H9 (cell line): ENCODE results near the gene GFI1. TPM values are rescaled to one million over a fixed set of nuclear protein-coding genes. Genes with fewer than 3 reads are reported as not detected.

Experiments
- DNase-seq: peaks from one replicate; pipeline ENCODE4 v3.0.0-alpha.2; 2017
- H2AFZ ChIP-seq: one replicate; pipeline ENCODE4 v1.6.1; 2013; ENCODE audit warnings: mild to moderate bottlenecking, low read length, control low read depth, moderate library complexity
- H2AK5ac ChIP-seq: 2 replicates; pipeline ENCODE4 v1.6.1; 2013; ENCODE audit warnings: low read length, control low read depth, mixed read lengths; ENCODE audit not compliant: insufficient read length
- H2BK120ac ChIP-seq: one replicate; pipeline ENCODE4 v1.6.1; 2013; ENCODE audit warnings: low read depth, mild to moderate bottlenecking, low read length, control low read depth, inconsistent platforms; ENCODE audit not compliant: poor library complexity, severe bottlenecking
- H2BK12ac ChIP-seq: 2 replicates; pipeline ENCODE4 v1.6.1; 2013; ENCODE audit warnings: low read length, control low read depth, mixed read lengths, low read depth; ENCODE audit not compliant: insufficient read length
- H2BK15ac ChIP-seq: 2 replicates; pipeline ENCODE4 v1.6.1; 2013; ENCODE audit warnings: low read depth, low read length, control low read depth
- H2BK20ac ChIP-seq: one replicate; pipeline ENCODE4 v1.6.1; 2013; ENCODE audit warnings: low read depth, mild to moderate bottlenecking, low read length, control low read depth, inconsistent platforms; ENCODE audit not compliant: poor library complexity, severe bottlenecking
- H2BK5ac ChIP-seq: 2 replicates; pipeline ENCODE4 v1.6.1; 2013; ENCODE audit warnings: low read length, control low read depth, mixed read lengths; ENCODE audit not compliant: insufficient read length
- H3K14ac ChIP-seq: 2 replicates; pipeline ENCODE4 v1.6.1; 2013; ENCODE audit warnings: low read length, control low read depth; ENCODE audit not compliant: insufficient read depth
- H3K18ac ChIP-seq: 2 replicates; pipeline ENCODE4 v1.6.1; 2013; ENCODE audit warnings: low read depth, mild to moderate bottlenecking, mixed read lengths, low read length, control low read depth; ENCODE audit not compliant: insufficient read length
- H3K23ac ChIP-seq: 2 replicates; pipeline ENCODE4 v1.6.1; 2013; ENCODE audit warnings: low read length, control low read depth, mixed read lengths, low read depth; ENCODE audit not compliant: insufficient read length
- H3K23me2 ChIP-seq: 2 replicates; pipeline ENCODE4 v1.6.1; 2013; ENCODE audit warnings: low read depth, mild to moderate bottlenecking, mixed read lengths, low read length, control low read depth; ENCODE audit not compliant: insufficient read length, poor library complexity, severe bottlenecking
- H3K27ac ChIP-seq: 2 replicates; pipeline ENCODE4 v1.5.1; 2013; ENCODE audit warnings: low read length, control low read depth, mixed read lengths, low read depth; ENCODE audit not compliant: insufficient read length
- H3K27me3 ChIP-seq: 2 replicates; pipeline ENCODE4 v1.6.1; 2013; ENCODE audit warnings: low read length, control low read depth, inconsistent platforms; ENCODE audit not compliant: insufficient read depth
- H3K4ac ChIP-seq: 2 replicates; pipeline ENCODE4 v1.6.1; 2013; ENCODE audit warnings: low read depth, mild to moderate bottlenecking, control low read depth, inconsistent platforms, low read length, moderate library complexity
- H3K4me1 ChIP-seq: 2 replicates; pipeline ENCODE4 v1.6.1; 2013; ENCODE audit warnings: low read length, control low read depth, inconsistent platforms; ENCODE audit not compliant: insufficient read depth
- H3K4me2 ChIP-seq: 2 replicates; pipeline ENCODE4 v1.6.1; 2013; ENCODE audit warnings: low read length, control low read depth, mixed read lengths; ENCODE audit not compliant: insufficient read length, insufficient read depth
- H3K56ac ChIP-seq: 2 replicates; pipeline ENCODE4 v1.6.1; 2013; ENCODE audit warnings: low read depth, mild to moderate bottlenecking, mixed read lengths, low read length, control low read depth; ENCODE audit not compliant: insufficient read length
- H3K79me1 ChIP-seq: 2 replicates; pipeline ENCODE4 v1.6.1; 2013; ENCODE audit warnings: low read depth, mild to moderate bottlenecking, moderate library complexity, low read length, control low read depth, inconsistent platforms; ENCODE audit not compliant: insufficient read depth, poor library complexity, severe bottlenecking
- H3K79me2 ChIP-seq: 2 replicates; pipeline ENCODE4 v1.6.1; 2013; ENCODE audit warnings: low read length, control low read depth, inconsistent platforms; ENCODE audit not compliant: insufficient read depth
- H3K9ac ChIP-seq: 2 replicates; pipeline ENCODE4 v1.6.1; 2013; ENCODE audit warnings: low read length, control low read depth, mixed read lengths; ENCODE audit not compliant: insufficient read length; ENCODE audit errors: extremely low read depth
- H3K9me3 ChIP-seq: one replicate; pipeline ENCODE4 v1.6.1; 2013; ENCODE audit warnings: low read depth, low read length, inconsistent platforms; ENCODE audit not compliant: control insufficient read depth
- H3T11ph ChIP-seq: one replicate; pipeline ENCODE4 v1.6.1; 2013; ENCODE audit warnings: mild to moderate bottlenecking, low read length, control low read depth, inconsistent platforms
- H4K20me1 ChIP-seq: one replicate; pipeline ENCODE4 v1.6.1; 2013; ENCODE audit not compliant: control insufficient read depth, insufficient read length, insufficient read depth
- H4K5ac ChIP-seq: 2 replicates; pipeline ENCODE4 v1.6.1; 2013; ENCODE audit warnings: low read depth, mild to moderate bottlenecking, mixed read lengths, low read length, control low read depth; ENCODE audit not compliant: insufficient read length
- H4K8ac ChIP-seq: replicated peaks from 2 replicates; pipeline ENCODE4 v1.6.1; 2013; ENCODE audit warnings: low read length, control low read depth, mixed read lengths, low read depth; ENCODE audit not compliant: insufficient read length
- H4K91ac ChIP-seq: 2 replicates; pipeline ENCODE4 v1.6.1; 2013; ENCODE audit warnings: low read depth, mild to moderate bottlenecking, moderate library complexity, mixed read lengths, low read length, control low read depth; ENCODE audit not compliant: insufficient read length
- H3K27ac Mint-ChIP-seq, 3 experiments: 2 replicates in 2 of 3; 3 replicates in 1 of 3; pipeline ENCODE4 v1.8.0; 2020 to 2021; ENCODE audit warnings: mixed read lengths in 3 of 3, mild to moderate bottlenecking in 1 of 3, moderate library complexity in 1 of 3
- H3K27me3 Mint-ChIP-seq: 2 replicates; pipeline ENCODE4 v1.8.0; 2021; ENCODE audit warnings: low read depth, mild to moderate bottlenecking, moderate library complexity, mixed read lengths
- H3K36me3 Mint-ChIP-seq, 3 experiments: 2 replicates in 2 of 3; 3 replicates in 1 of 3; pipeline ENCODE4 v1.8.0; 2020 to 2021; ENCODE audit warnings: low read depth in 3 of 3, mixed read lengths in 3 of 3; ENCODE audit not compliant: insufficient read depth in 1 of 3
- H3K4me1 Mint-ChIP-seq, 2 experiments: 2 replicates each; pipeline ENCODE4 v1.8.0; 2020; ENCODE audit warnings: mixed read lengths in 2 of 2
- H3K4me3 Mint-ChIP-seq, 2 experiments: 2 replicates in 1 of 2; 3 replicates in 1 of 2; pipeline ENCODE4 v1.8.0; 2020 to 2021; ENCODE audit warnings: mild to moderate bottlenecking in 2 of 2, mixed read lengths in 2 of 2, moderate library complexity in 1 of 2
- H3K9me3 Mint-ChIP-seq, 2 experiments: 2 replicates in 1 of 2; 3 replicates in 1 of 2; pipeline ENCODE4 v1.8.0; 2020; ENCODE audit warnings: mild to moderate bottlenecking in 2 of 2, mixed read lengths in 2 of 2, moderate library complexity in 1 of 2
- WGBS: extraction: QIAGEN DNeasy Blood & Tissue Kit; methylation state at CpG from one replicate; pipeline ENCODE4 v1.1.7; 2013; ENCODE audit warnings: missing lambda C conversion rate, low lambda C conversion rate, mixed read lengths; ENCODE audit not compliant: insufficient read length; ENCODE audit errors: extremely low coverage; 5-methylcytosine and 5-hydroxymethylcytosine counted together
- total RNA-seq: library from RNA; stranded (reverse); gene quantifications from 2 replicates; pipeline ENCODE4 v1.2.1, GENCODE V29; 2021
- TF ChIP-seq, protein P1 (sequence below): fragments of 200-600 bp; sonication (generic); conservative IDR thresholded peaks from 3 replicates; pipeline ENCODE4 v1.8.0; 2021; ENCODE audit warnings: antibody characterized with exemption, mild to moderate bottlenecking

Gene GFI1
- total RNA-seq, 1 experiment from 2014 or later: 0.11 TPM

DNA sequence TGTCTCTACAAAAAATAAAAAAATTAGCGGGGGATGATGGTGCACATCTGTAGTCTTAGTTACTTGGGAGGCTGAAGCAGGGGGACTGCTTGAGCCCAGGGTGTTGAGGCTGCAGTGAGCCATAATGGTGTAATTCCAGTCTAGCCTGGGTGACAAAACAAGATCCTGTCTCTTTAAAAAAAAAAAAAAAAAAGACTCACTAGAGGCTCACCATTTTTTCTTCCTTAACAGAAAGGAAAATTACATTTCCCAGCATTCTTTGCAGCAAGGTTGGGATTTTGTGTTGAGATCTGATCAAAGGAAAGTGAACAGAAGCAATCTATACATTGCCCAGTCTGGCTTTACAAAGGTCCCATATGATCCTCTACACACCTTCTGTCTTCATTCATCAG, 21.5 kb downstream of the GFI1 start:
- Histone ChIP-seq H2AFZ (no peak overlapping the region), H4K8ac (no peak overlapping the region), H3K9me3 (no peaks in the 10 kb centered on the region), H3K27ac (no peak overlapping the region), H2BK120ac (no peak overlapping the region), H4K20me1 (no peaks in the 10 kb centered on the region), H3T11ph (no peak overlapping the region), H2BK5ac (no peak overlapping the region), H3K4me1 (no peaks in the 10 kb centered on the region), H3K14ac (no peak overlapping the region), H3K4me2 (no peak overlapping the region), H3K4ac (no peak overlapping the region), H3K23me2 (no peaks in the 10 kb centered on the region), H3K79me1 (no peaks in the 10 kb centered on the region), H3K18ac (no peak overlapping the region), H2BK20ac (no peak overlapping the region), H3K79me2 (no peaks in the 10 kb centered on the region), H2BK12ac (no peak overlapping the region), H3K56ac (no peak overlapping the region), H3K27me3 (no peaks in the 10 kb centered on the region), H4K5ac (no peak overlapping the region), H4K91ac (no peak overlapping the region), H3K9ac (no peak overlapping the region), H2BK15ac (no peak overlapping the region), H2AK5ac (no peak overlapping the region), H3K23ac (no peak overlapping the region)
- H3K4me1 Mint-ChIP-seq: no peaks in the 10 kb centered on the region
- no peak overlapping the region for H3K27ac Mint-ChIP-seq
- H3K9me3 Mint-ChIP-seq: no peaks in the 10 kb centered on the region
- WGBS: no CpG with 5 or more reads among the region's 1 CpG
- H3K4me3 Mint-ChIP-seq: no peak overlapping the region
- H3K36me3 Mint-ChIP-seq: no peaks in the 10 kb centered on the region
- TF ChIP-seq, protein P1, sequence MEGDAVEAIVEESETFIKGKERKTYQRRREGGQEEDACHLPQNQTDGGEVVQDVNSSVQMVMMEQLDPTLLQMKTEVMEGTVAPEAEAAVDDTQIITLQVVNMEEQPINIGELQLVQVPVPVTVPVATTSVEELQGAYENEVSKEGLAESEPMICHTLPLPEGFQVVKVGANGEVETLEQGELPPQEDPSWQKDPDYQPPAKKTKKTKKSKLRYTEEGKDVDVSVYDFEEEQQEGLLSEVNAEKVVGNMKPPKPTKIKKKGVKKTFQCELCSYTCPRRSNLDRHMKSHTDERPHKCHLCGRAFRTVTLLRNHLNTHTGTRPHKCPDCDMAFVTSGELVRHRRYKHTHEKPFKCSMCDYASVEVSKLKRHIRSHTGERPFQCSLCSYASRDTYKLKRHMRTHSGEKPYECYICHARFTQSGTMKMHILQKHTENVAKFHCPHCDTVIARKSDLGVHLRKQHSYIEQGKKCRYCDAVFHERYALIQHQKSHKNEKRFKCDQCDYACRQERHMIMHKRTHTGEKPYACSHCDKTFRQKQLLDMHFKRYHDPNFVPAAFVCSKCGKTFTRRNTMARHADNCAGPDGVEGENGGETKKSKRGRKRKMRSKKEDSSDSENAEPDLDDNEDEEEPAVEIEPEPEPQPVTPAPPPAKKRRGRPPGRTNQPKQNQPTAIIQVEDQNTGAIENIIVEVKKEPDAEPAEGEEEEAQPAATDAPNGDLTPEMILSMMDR: no peak
- DNase-seq: no peak
- no peaks in the 10 kb centered on the region for H3K27me3 Mint-ChIP-seq
